SK-N-SH (cell line): ENCODE measurements around the gene ABR.
A peak's percentile ranks its signal among the peaks of the same experiment; 100 is the strongest.

ENCODE experiments used
- EP300 ChIP-seq, 2 experiments: IDR thresholded peaks; 2 replicates each; pipeline versions ENCODE4 v1.4.0 to v1.6.1; 2012; ENCODE audit warnings: borderline replicate concordance in 1 of 2, low read depth in 1 of 2, low read length in 1 of 2
- JUND ChIP-seq: IDR thresholded peaks from 2 replicates; pipeline ENCODE4 v1.4.0; 2012
- MAX ChIP-seq: IDR thresholded peaks from 2 replicates; pipeline ENCODE4 v1.4.0; 2012; ENCODE audit warnings: low read depth
- NRF1 ChIP-seq: IDR thresholded peaks from 2 replicates; pipeline ENCODE4 v1.6.1; 2012; ENCODE audit warnings: low read depth, mild to moderate bottlenecking, low read length
- SIN3A ChIP-seq: IDR thresholded peaks from 2 replicates; pipeline ENCODE4 v1.6.1; 2012; ENCODE audit warnings: low read depth, mild to moderate bottlenecking, low read length, moderate library complexity, borderline replicate concordance
- SMC3 ChIP-seq: IDR thresholded peaks from 2 replicates; pipeline ENCODE4 v1.6.1; 2012; ENCODE audit warnings: low read depth, low read length, improper control_type of control experiment
- TAF1 ChIP-seq: IDR thresholded peaks from 2 replicates; pipeline ENCODE4 v1.6.1; 2012; ENCODE audit warnings: low read depth, mild to moderate bottlenecking, low read length, moderate library complexity, borderline replicate concordance
- TEAD4 ChIP-seq: IDR thresholded peaks from 2 replicates; pipeline ENCODE4 v1.4.0; 2012; ENCODE audit warnings: mild to moderate bottlenecking, borderline replicate concordance; ENCODE audit not compliant: insufficient read depth
- YY1 ChIP-seq: IDR thresholded peaks from 2 replicates; pipeline ENCODE4 v1.4.0; 2012; ENCODE audit warnings: low read depth, mild to moderate bottlenecking
- TF ChIP-seq, protein P1 (sequence below): fragments of 200-600 bp; sonication (generic); IDR thresholded peaks from 2 replicates; pipeline ENCODE4 v1.6.1; 2017; ENCODE audit warnings: antibody characterized with exemption, mild to moderate bottlenecking, moderate library complexity
- TF ChIP-seq, protein P2 (sequence below): IDR thresholded peaks from 2 replicates; pipeline ENCODE4; 2012
- TF ChIP-seq, protein P3 (sequence below): IDR thresholded peaks from 2 replicates; pipeline ENCODE4 v1.4.0; 2012; ENCODE audit warnings: low read depth, borderline replicate concordance

GRCh38 chr17:1087381-1088241, 92.2 kb downstream of the ABR start:
- TF ChIP-seq, protein P1, sequence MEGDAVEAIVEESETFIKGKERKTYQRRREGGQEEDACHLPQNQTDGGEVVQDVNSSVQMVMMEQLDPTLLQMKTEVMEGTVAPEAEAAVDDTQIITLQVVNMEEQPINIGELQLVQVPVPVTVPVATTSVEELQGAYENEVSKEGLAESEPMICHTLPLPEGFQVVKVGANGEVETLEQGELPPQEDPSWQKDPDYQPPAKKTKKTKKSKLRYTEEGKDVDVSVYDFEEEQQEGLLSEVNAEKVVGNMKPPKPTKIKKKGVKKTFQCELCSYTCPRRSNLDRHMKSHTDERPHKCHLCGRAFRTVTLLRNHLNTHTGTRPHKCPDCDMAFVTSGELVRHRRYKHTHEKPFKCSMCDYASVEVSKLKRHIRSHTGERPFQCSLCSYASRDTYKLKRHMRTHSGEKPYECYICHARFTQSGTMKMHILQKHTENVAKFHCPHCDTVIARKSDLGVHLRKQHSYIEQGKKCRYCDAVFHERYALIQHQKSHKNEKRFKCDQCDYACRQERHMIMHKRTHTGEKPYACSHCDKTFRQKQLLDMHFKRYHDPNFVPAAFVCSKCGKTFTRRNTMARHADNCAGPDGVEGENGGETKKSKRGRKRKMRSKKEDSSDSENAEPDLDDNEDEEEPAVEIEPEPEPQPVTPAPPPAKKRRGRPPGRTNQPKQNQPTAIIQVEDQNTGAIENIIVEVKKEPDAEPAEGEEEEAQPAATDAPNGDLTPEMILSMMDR = no peak
- TF ChIP-seq YY1 = no peak
- no peak for TF ChIP-seq JUND
- peak in 1 of 2 experiments; percentile 50; a peak in 1 of 4 replicates for TF ChIP-seq EP300 (IDR thresholded peaks at IDR 0.05; ENCODE audit: borderline replicate concordance in 1 of 2, low read depth in 1 of 2, low read length in 1 of 2)
- no peak for TF ChIP-seq NRF1
- no peak for TF ChIP-seq SMC3
- TF ChIP-seq TAF1 = no peak
- no peak for TF ChIP-seq TEAD4
- TF ChIP-seq, protein P2, sequence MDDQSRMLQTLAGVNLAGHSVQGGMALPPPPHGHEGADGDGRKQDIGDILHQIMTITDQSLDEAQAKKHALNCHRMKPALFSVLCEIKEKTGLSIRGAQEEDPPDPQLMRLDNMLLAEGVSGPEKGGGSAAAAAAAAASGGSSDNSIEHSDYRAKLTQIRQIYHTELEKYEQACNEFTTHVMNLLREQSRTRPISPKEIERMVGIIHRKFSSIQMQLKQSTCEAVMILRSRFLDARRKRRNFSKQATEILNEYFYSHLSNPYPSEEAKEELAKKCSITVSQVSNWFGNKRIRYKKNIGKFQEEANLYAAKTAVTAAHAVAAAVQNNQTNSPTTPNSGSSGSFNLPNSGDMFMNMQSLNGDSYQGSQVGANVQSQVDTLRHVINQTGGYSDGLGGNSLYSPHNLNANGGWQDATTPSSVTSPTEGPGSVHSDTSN = no peak
- TF ChIP-seq, protein P3, sequence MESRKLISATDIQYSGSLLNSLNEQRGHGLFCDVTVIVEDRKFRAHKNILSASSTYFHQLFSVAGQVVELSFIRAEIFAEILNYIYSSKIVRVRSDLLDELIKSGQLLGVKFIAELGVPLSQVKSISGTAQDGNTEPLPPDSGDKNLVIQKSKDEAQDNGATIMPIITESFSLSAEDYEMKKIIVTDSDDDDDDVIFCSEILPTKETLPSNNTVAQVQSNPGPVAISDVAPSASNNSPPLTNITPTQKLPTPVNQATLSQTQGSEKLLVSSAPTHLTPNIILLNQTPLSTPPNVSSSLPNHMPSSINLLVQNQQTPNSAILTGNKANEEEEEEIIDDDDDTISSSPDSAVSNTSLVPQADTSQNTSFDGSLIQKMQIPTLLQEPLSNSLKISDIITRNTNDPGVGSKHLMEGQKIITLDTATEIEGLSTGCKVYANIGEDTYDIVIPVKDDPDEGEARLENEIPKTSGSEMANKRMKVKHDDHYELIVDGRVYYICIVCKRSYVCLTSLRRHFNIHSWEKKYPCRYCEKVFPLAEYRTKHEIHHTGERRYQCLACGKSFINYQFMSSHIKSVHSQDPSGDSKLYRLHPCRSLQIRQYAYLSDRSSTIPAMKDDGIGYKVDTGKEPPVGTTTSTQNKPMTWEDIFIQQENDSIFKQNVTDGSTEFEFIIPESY = no peak
- 0 out of 2 replicates have a peak, but pooled peaks have one; percentile 13 for TF ChIP-seq MAX
- no peak for TF ChIP-seq SIN3A
